Neural cell (in vitro differentiated cells): Measurements from ENCODE around the gene CCDC112. TPM values are rescaled to one million over a fixed set of nuclear protein-coding genes. Genes with fewer than 3 reads are reported as not detected.
A peak's percentile ranks its signal among the peaks of the same experiment; 100 is the strongest.

ENCODE experiments used
- H2AFZ ChIP-seq: fragments of 200-600, 300-800 bp; sonication (generic), shearing (Covaris generic); 2 replicates; pipeline ENCODE4 v1.6.0; 2014; ENCODE audit warnings: low read depth, mild to moderate bottlenecking, antibody characterized with exemption, low read length, moderate library complexity
- H3F3A ChIP-seq: fragments of 200-600 bp; shearing (Covaris generic); 2 replicates; pipeline ENCODE4 v1.6.1; 2016; ENCODE audit warnings: mild to moderate bottlenecking, moderate library complexity, mixed read lengths, antibody characterized with exemption, low read length; ENCODE audit not compliant: insufficient read depth, poor library complexity, severe bottlenecking
- H3K27ac ChIP-seq: fragments of 200-600, 300-800 bp; sonication (generic), shearing (Covaris generic); 2 replicates; pipeline ENCODE4 v1.5.1; 2014; ENCODE audit warnings: mild to moderate bottlenecking, low read length, moderate library complexity
- H3K27me3 ChIP-seq: fragments of 300-800, 200-600 bp; sonication (generic), shearing (Covaris generic); 2 replicates; pipeline ENCODE4 v1.6.0; 2014; ENCODE audit warnings: mild to moderate bottlenecking, low read depth, low read length, moderate library complexity; ENCODE audit not compliant: insufficient read depth
- H3K36me3 ChIP-seq: fragments of 300-800, 200-600 bp; sonication (generic), shearing (Covaris generic); 2 replicates; pipeline ENCODE4 v1.5.1; 2014; ENCODE audit warnings: mild to moderate bottlenecking, antibody characterized with exemption, low read length, moderate library complexity; ENCODE audit not compliant: insufficient read depth
- H3K4me2 ChIP-seq: fragments of 300-800, 200-600 bp; sonication (generic), shearing (Covaris generic); 2 replicates; pipeline ENCODE4 v1.6.0; 2014; ENCODE audit warnings: mild to moderate bottlenecking, low read length
- H3K4me3 ChIP-seq: fragments of 300-800, 200-600 bp; sonication (generic), shearing (Covaris generic); 2 replicates; pipeline ENCODE4 v1.5.1; 2014; ENCODE audit warnings: mild to moderate bottlenecking, low read length, moderate library complexity
- H3K79me2 ChIP-seq: fragments of 200-600 bp; shearing (Covaris generic); replicated peaks from 2 replicates; pipeline ENCODE4 v1.6.0; 2014; ENCODE audit warnings: mild to moderate bottlenecking, low read length, moderate library complexity; ENCODE audit not compliant: insufficient read depth
- H3K9ac ChIP-seq: fragments of 300-800, 200-600 bp; sonication (generic), shearing (Covaris generic); 2 replicates; pipeline ENCODE4 v1.6.1; 2016; ENCODE audit warnings: mild to moderate bottlenecking, low read length, mixed read lengths
- H3K9me2 ChIP-seq: fragments of 200-600 bp; shearing (Covaris generic); 2 replicates; pipeline ENCODE4 v1.6.1; 2016; ENCODE audit warnings: mild to moderate bottlenecking, low read length, mixed read lengths; ENCODE audit not compliant: insufficient read depth
- H3K9me3 ChIP-seq: fragments of 200-600, 300-800 bp; sonication (generic), shearing (Covaris generic); 2 replicates; pipeline ENCODE4 v1.6.1; 2016; ENCODE audit warnings: mild to moderate bottlenecking, mixed run types, low read length, moderate library complexity, mixed read lengths
- H4K20me1 ChIP-seq: fragments of 200-600 bp; shearing (Covaris generic); 2 replicates; pipeline ENCODE4 v1.6.1; 2016; ENCODE audit warnings: mild to moderate bottlenecking, mixed run types; ENCODE audit not compliant: insufficient read depth
- CTCF ChIP-seq: fragments of 450-650 bp; IDR thresholded peaks from 2 replicates; pipeline ENCODE4 v1.5.1; 2014; ENCODE audit warnings: antibody characterized with exemption, mild to moderate bottlenecking, moderate library complexity; ENCODE audit not compliant: poor library complexity, severe bottlenecking
- EP300 ChIP-seq: fragments of 450-650 bp; conservative IDR thresholded peaks from 2 replicates; pipeline ENCODE4 v1.6.1; 2014; ENCODE audit warnings: antibody characterized with exemption, mild to moderate bottlenecking, moderate library complexity; ENCODE audit not compliant: poor library complexity, severe bottlenecking
- EZH2 ChIP-seq: fragments of 200-600, 300-800 bp; shearing (Covaris generic), sonication (generic); IDR thresholded peaks from 2 replicates; pipeline ENCODE4 v1.6.1; 2014; ENCODE audit warnings: antibody characterized with exemption, low read length, borderline replicate concordance, mild to moderate bottlenecking; ENCODE audit not compliant: insufficient read depth, poor library complexity, severe bottlenecking
- MXI1 ChIP-seq: fragments of 450-650 bp; conservative IDR thresholded peaks from 2 replicates; pipeline ENCODE4 v1.6.1; 2014; ENCODE audit warnings: antibody characterized with exemption, mild to moderate bottlenecking; ENCODE audit not compliant: poor library complexity, severe bottlenecking
- POLR2AphosphoS5 ChIP-seq: IDR thresholded peaks from 2 replicates; pipeline ENCODE4 v1.6.1; 2012
- RAD21 ChIP-seq: fragments of 450-650 bp; conservative IDR thresholded peaks from 2 replicates; pipeline ENCODE4 v1.6.1; 2014; ENCODE audit warnings: antibody characterized with exemption, mild to moderate bottlenecking, moderate library complexity
- REST ChIP-seq: IDR thresholded peaks from 2 replicates; pipeline ENCODE4 v1.6.1; 2012; ENCODE audit warnings: borderline replicate concordance
- SMC3 ChIP-seq: fragments of 450-650 bp; conservative IDR thresholded peaks from 2 replicates; pipeline ENCODE4 v1.6.1; 2014; ENCODE audit warnings: antibody characterized with exemption, mild to moderate bottlenecking, moderate library complexity; ENCODE audit not compliant: poor library complexity
- TAF1 ChIP-seq: IDR thresholded peaks from 2 replicates; pipeline ENCODE4 v1.6.1; 2012; ENCODE audit warnings: low read depth
- polyA plus RNA-seq: library from polyadenylated mRNA; depleted of rRNA; stranded (reverse); fragments of >200 nt; gene quantifications from 2 replicates; pipeline ENCODE4 v1.2.3, GENCODE V29; 2014

The CCDC112 gene
- polyA plus RNA-seq, 1 donor from 2014 or later = 76.7 TPM

GRCh38 chr5:115246361-115246991 lies 50.0 kb downstream of the CCDC112 start:
- Histone ChIP-seq H4K20me1 (no peaks in the 10 kb centered on the region), H3K79me2 (no peaks in the 10 kb centered on the region)

GRCh38 chr5:115243412-115243811 lies 53.0 kb downstream of the CCDC112 start:
- H3K4me3 ChIP-seq = no peak overlapping the region
- no peaks in the 10 kb centered on the region for H3K9me2 ChIP-seq
- no peaks in the 10 kb centered on the region for H3F3A ChIP-seq
- H3K27me3 ChIP-seq = no peaks in the 10 kb centered on the region
- H3K9ac ChIP-seq = no peak overlapping the region
- no peaks in the 10 kb centered on the region for H3K79me2 ChIP-seq
- H4K20me1 ChIP-seq = no peaks in the 10 kb centered on the region
- H3K27ac ChIP-seq = no peak overlapping the region
- no peaks in the 10 kb centered on the region for H3K9me3 ChIP-seq
- no peak overlapping the region for H3K4me2 ChIP-seq
- H3K36me3 ChIP-seq = peaks cover 4% of the 10 kb centered on the region
- H2AFZ ChIP-seq = no peak overlapping the region
- TF ChIP-seq REST = no peak
- TF ChIP-seq EZH2 = no peak
- no peak for TF ChIP-seq SMC3
- TF ChIP-seq MXI1 = no peak
- TF ChIP-seq POLR2AphosphoS5 = no peak
- no peak for TF ChIP-seq TAF1

More at GRCh38 chr5:115246361-115246991, 50.0 kb downstream of the CCDC112 start:
- Histone ChIP-seq H3K9me3 (no peaks in the 10 kb centered on the region), H3K9ac (no peak overlapping the region), H3K36me3 (no peaks in the 10 kb centered on the region), H3K4me3 (no peak overlapping the region), H3K9me2 (no peaks in the 10 kb centered on the region), H3K4me2 (no peak overlapping the region), H3K27ac (no peak overlapping the region), H3K27me3 (no peaks in the 10 kb centered on the region), H3F3A (no peaks in the 10 kb centered on the region), H2AFZ (no peak overlapping the region)
- TF ChIP-seq EP300 = no peak
- TF ChIP-seq POLR2AphosphoS5 = no peak
- TF ChIP-seq REST = no peak
- TF ChIP-seq EZH2 = no peak
- peak; percentile 85 for TF ChIP-seq SMC3
- TF ChIP-seq RAD21 = peak; percentile 87
- peak; percentile 82 for TF ChIP-seq CTCF
- no peak for TF ChIP-seq TAF1
- TF ChIP-seq MXI1 = no peak
